ENCODE measurements around the gene ATP10A. TPM values are rescaled to one million over a fixed set of nuclear protein-coding genes. Genes with fewer than 3 reads are reported as not detected.

Gene ATP10A
- total and polyA plus RNA-seq, 2 experiments from 2014 or later: not detected

GRCh38 chr15:25849157-25849921 is 13.8 kb downstream of the ATP10A start:
- H3K4me3 ChIP-seq: no peak overlapping the region
- TF ChIP-seq CTCF (IDR thresholded peaks at IDR 0.05; ENCODE audit: low read depth, low read length): no peak
- H3K4me1 ChIP-seq (ENCODE audit: low read depth): no peaks in the 10 kb centered on the region
- no peaks in the 10 kb centered on the region for H3K9me3 ChIP-seq (ENCODE audit: low read depth)
- peak in 1 of 2 donors; percentile 84 for DNase-seq (ENCODE audit: low read depth in 1 of 2, low spot score in 1 of 2)
- no peaks in the 10 kb centered on the region for H3K36me3 ChIP-seq
- no peak overlapping the region for H3K27ac ChIP-seq
- H3K27me3 ChIP-seq: no peaks in the 10 kb centered on the region

GRCh38 chr15:25848784-25849156 is 14.4 kb downstream of the ATP10A start:
- TF ChIP-seq CTCF (IDR thresholded peaks at IDR 0.05; ENCODE audit: low read depth, low read length): no peak
- Histone ChIP-seq H3K27ac (no peak overlapping the region), H3K36me3 (no peaks in the 10 kb centered on the region), H3K9me3 (ENCODE audit: low read depth) (no peaks in the 10 kb centered on the region), H3K4me1 (ENCODE audit: low read depth) (peaks cover 2% of the 10 kb centered on the region), H3K27me3 (no peaks in the 10 kb centered on the region), H3K4me3 (no peak overlapping the region)
- DNase-seq (ENCODE audit: low read depth in 1 of 2, low spot score in 1 of 2): no peak

- Histone ChIP-seq H3K4me1 (ENCODE audit: low read depth) (peaks cover 7% of the 10 kb centered on the region), H3K27me3 (no peaks in the 10 kb centered on the region), H3K36me3 (no peaks in the 10 kb centered on the region), H3K27ac (no peak overlapping the region), H3K9me3 (ENCODE audit: low read depth) (no peaks in the 10 kb centered on the region), H3K4me3 (no peak overlapping the region)
- no peak for TF ChIP-seq CTCF (IDR thresholded peaks at IDR 0.05; ENCODE audit: low read depth, low read length)
- DNase-seq (ENCODE audit: low read depth in 1 of 2, low spot score in 1 of 2): no peak
These were observed 14.8 kb downstream of the ATP10A start for GRCh38 chr15:25848325-25848724.

GRCh38 chr15:25847051-25847450 is 16.1 kb downstream of the ATP10A start:
- no peak overlapping the region for H3K27ac ChIP-seq
- H3K27me3 ChIP-seq: no peaks in the 10 kb centered on the region
- no peaks in the 10 kb centered on the region for H3K36me3 ChIP-seq
- peaks cover 8% of the 10 kb centered on the region for H3K4me1 ChIP-seq (ENCODE audit: low read depth)
- no peak overlapping the region for H3K4me3 ChIP-seq
- no peak for TF ChIP-seq CTCF (IDR thresholded peaks at IDR 0.05; ENCODE audit: low read depth, low read length)
- no peaks in the 10 kb centered on the region for H3K9me3 ChIP-seq (ENCODE audit: low read depth)
- DNase-seq (ENCODE audit: low read depth in 1 of 2, low spot score in 1 of 2): no peak

- TF ChIP-seq CTCF (IDR thresholded peaks at IDR 0.05; ENCODE audit: low read depth, low read length): no peak
- no peak for DNase-seq (ENCODE audit: low read depth in 1 of 2, low spot score in 1 of 2)
- no peaks in the 10 kb centered on the region for H3K27me3 ChIP-seq
- H3K27ac ChIP-seq: no peak overlapping the region
- H3K9me3 ChIP-seq (ENCODE audit: low read depth): no peaks in the 10 kb centered on the region
- no peaks in the 10 kb centered on the region for H3K36me3 ChIP-seq
- H3K4me1 ChIP-seq (ENCODE audit: low read depth): peaks cover 8% of the 10 kb centered on the region
- H3K4me3 ChIP-seq: no peak overlapping the region
These were observed 16.8 kb downstream of the ATP10A start for GRCh38 chr15:25846377-25846776.
